ENCODE data around the gene ZNF592. TPM values are rescaled to one million over a fixed set of nuclear protein-coding genes. Genes with fewer than 3 reads are reported as not detected.

ZNF592 gene
- total and polyA plus RNA-seq, 2 of the 13 experiments (the other 11 are each of a cell fraction or from before 2014, with no cell fraction given) = 8.2 to 9.8 TPM

DNA sequence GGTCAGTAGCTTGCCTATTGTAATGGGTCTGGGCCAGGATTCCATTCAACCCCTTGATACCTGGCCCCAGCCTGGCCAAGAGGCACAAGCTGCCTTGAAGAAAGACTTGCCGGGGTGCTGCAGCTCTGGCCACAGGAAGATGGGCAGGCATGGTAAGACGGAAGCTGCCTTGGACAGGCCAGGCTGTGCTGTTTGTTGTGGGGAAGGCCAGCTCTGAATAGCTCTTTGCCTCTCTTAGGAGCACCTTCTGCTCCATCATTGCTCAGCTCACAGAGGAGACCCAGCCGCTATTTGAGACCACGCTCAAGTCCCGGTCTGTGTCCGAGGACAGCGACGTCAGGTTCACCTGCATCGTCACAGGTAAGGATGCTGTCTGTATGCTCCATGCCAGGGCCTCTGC lies 78.9 kb downstream of the ZNF592 start:
- Histone ChIP-seq H3K4me1 (ENCODE audit: insufficient read depth, low read length) (peaks cover 33% of the 10 kb centered on the region), H3K79me2 (ENCODE audit: insufficient read depth, low read length) (no peaks in the 10 kb centered on the region), H3K9ac (ENCODE audit: insufficient read depth, low read depth, low read length) (no peak overlapping the region), H3K4me2 (ENCODE audit: low read depth, low read length) (no peak overlapping the region), H2AFZ (ENCODE audit: low read length) (no peak overlapping the region), H3K9me3 (ENCODE audit: low read length) (no peaks in the 10 kb centered on the region), H3K27ac (ENCODE audit: extremely low read length, insufficient read depth, low read length) (no peak overlapping the region), H3K36me3 (replicated peaks in 1 of 2; ENCODE audit: control insufficient read depth in 1 of 2, insufficient read depth in 2 of 2, low read length in 2 of 2) (no peaks in the 10 kb centered on the region), H4K20me1 (ENCODE audit: insufficient read depth, low read length) (no peaks in the 10 kb centered on the region), H3K4me3 (replicated peaks in 1 of 3; ENCODE audit: insufficient read depth in 1 of 3, low read depth in 2 of 3, low read length in 3 of 3) (no peak overlapping the region), H3K27me3 (ENCODE audit: control insufficient read depth in 1 of 2, insufficient read depth in 2 of 2, low read length in 2 of 2) (no peaks in the 10 kb centered on the region; a peak in 2 of 5 replicates)
- DNase-seq (ENCODE audit: low spot score) (no peak), ATAC-seq (no peak), FAIRE-seq (no peak)
- no CpG with 5 or more reads among the region's 9 CpGs for WGBS (ENCODE audit: low lambda C conversion rate)
- BruUV-seq (replicated peaks) = no TSS peak
- intact Hi-C loops (cut with micrococcal nuclease; ENCODE audit: unreplicated experiment) = loop anchor here (10.0 kb wide), 1 partner anchor 48 kb away; no protein-coding TSS in a partner anchor
- ChIA-PET CTCF (ENCODE audit: low intra/inter-chr PET ratio, low total read pairs) (interaction anchor here (0.6 to 2.2 kb wide), 3 partner anchors 18 to 107 kb away, joined by 3 to 14 read pairs (median 5); no protein-coding TSS in a partner anchor), POLR2A (no interaction called here)
- in situ Hi-C loops (cut with HindIII; ENCODE audit: extremely low pct_ligation_motif_present, low pct_unique_long_range_greater_than_20kb) = loop anchor here (5.0 to 25.0 kb wide), 3 partner anchors 100 to 335 kb away; no protein-coding TSS in a partner anchor
- no peak for TF ChIP-seq ZNF235 (CRISPR knock-in tag; IDR thresholded peaks at IDR 0.05; ENCODE audit: borderline replicate concordance)
- TF ChIP-seq, protein P1, sequence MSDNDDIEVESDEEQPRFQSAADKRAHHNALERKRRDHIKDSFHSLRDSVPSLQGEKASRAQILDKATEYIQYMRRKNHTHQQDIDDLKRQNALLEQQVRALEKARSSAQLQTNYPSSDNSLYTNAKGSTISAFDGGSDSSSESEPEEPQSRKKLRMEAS (IDR thresholded peaks at IDR 0.05) = no peak
- TF ChIP-seq ZNF530 (CRISPR knock-in tag; IDR thresholded peaks at IDR 0.05; ENCODE audit: low read depth) = no peak
- TF ChIP-seq ZNF605 (CRISPR knock-in tag; IDR thresholded peaks at IDR 0.05) = no peak
- TF ChIP-seq, protein P2, sequence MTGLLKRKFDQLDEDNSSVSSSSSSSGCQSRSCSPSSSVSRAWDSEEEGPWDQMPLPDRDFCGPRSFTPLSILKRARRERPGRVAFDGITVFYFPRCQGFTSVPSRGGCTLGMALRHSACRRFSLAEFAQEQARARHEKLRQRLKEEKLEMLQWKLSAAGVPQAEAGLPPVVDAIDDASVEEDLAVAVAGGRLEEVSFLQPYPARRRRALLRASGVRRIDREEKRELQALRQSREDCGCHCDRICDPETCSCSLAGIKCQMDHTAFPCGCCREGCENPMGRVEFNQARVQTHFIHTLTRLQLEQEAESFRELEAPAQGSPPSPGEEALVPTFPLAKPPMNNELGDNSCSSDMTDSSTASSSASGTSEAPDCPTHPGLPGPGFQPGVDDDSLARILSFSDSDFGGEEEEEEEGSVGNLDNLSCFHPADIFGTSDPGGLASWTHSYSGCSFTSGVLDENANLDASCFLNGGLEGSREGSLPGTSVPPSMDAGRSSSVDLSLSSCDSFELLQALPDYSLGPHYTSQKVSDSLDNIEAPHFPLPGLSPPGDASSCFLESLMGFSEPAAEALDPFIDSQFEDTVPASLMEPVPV (CRISPR knock-in tag; IDR thresholded peaks at IDR 0.05) = no peak
- TF ChIP-seq, protein P3, sequence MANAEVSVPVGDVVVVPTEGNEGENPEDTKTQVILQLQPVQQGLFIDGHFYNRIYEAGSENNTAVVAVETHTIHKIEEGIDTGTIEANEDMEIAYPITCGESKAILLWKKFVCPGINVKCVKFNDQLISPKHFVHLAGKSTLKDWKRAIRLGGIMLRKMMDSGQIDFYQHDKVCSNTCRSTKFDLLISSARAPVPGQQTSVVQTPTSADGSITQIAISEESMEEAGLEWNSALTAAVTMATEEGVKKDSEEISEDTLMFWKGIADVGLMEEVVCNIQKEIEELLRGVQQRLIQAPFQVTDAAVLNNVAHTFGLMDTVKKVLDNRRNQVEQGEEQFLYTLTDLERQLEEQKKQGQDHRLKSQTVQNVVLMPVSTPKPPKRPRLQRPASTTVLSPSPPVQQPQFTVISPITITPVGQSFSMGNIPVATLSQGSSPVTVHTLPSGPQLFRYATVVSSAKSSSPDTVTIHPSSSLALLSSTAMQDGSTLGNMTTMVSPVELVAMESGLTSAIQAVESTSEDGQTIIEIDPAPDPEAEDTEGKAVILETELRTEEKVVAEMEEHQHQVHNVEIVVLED (CRISPR knock-in tag; IDR thresholded peaks at IDR 0.05; ENCODE audit: borderline replicate concordance) = no peak
